GM12878 (cell line): ENCODE measurements around the gene ITPRIPL1. TPM values are rescaled to one million over a fixed set of nuclear protein-coding genes. Genes with fewer than 3 reads are reported as not detected.
A peak's percentile ranks its signal among the peaks of the same experiment; 100 is the strongest.

Experiments
- CBX5 ChIP-seq: sonication (generic); IDR thresholded peaks from 2 replicates; pipeline ENCODE4 v1.6.1; 2016; ENCODE audit warnings: low read depth, moderate library complexity, mild to moderate bottlenecking, inconsistent platforms
- E2F4 ChIP-seq: IDR thresholded peaks from 2 replicates; pipeline ENCODE4 v1.6.1; 2012; ENCODE audit warnings: low read depth, low read length, improper control_type of control experiment
- FOXK2 ChIP-seq: fragments of 450-650 bp; IDR thresholded peaks from 2 replicates; pipeline ENCODE4 v1.6.1; 2017; ENCODE audit warnings: mild to moderate bottlenecking, moderate library complexity
- HCFC1 ChIP-seq: fragments of 150-350 bp; IDR thresholded peaks from 2 replicates; pipeline ENCODE4 v1.6.1; 2014; ENCODE audit warnings: low read length
- IRF4 ChIP-seq: IDR thresholded peaks from 2 replicates; pipeline ENCODE4 v1.6.1; 2011; ENCODE audit warnings: low read depth, low read length
- JUND ChIP-seq: IDR thresholded peaks from 2 replicates; pipeline ENCODE4 v1.6.1; 2012; ENCODE audit warnings: low read depth, mild to moderate bottlenecking, low read length, improper control_type of control experiment, moderate library complexity
- MTA3 ChIP-seq: IDR thresholded peaks from 2 replicates; pipeline ENCODE4 v1.6.1; 2012; ENCODE audit warnings: low read length, inconsistent platforms, borderline replicate concordance
- MXI1 ChIP-seq: fragments of 150-350 bp; IDR thresholded peaks from 2 replicates; pipeline ENCODE4 v1.6.1; 2011; ENCODE audit warnings: low read depth, mild to moderate bottlenecking, inconsistent platforms, low read length, improper control_type of control experiment
- NR2C2 ChIP-seq: IDR thresholded peaks from 2 replicates; pipeline ENCODE4 v1.6.1; 2011; ENCODE audit warnings: borderline replicate concordance, low read depth; ENCODE audit not compliant: control insufficient read depth, insufficient read length
- POLR2AphosphoS5 ChIP-seq: IDR thresholded peaks from 2 replicates; pipeline ENCODE4 v1.6.1; 2011; ENCODE audit warnings: mild to moderate bottlenecking, low read length, inconsistent platforms
- PRDM15 ChIP-seq: fragments of 450-650 bp; formaldehyde crosslinking; IDR thresholded peaks from 2 replicates; pipeline ENCODE4 v1.4.0; 2020; ENCODE audit warnings: mild to moderate bottlenecking, moderate library complexity
- RFX5 ChIP-seq: IDR thresholded peaks from 2 replicates; pipeline ENCODE4 v1.6.1; 2011; ENCODE audit warnings: low read depth, low read length, improper control_type of control experiment
- SMAD5 ChIP-seq: IDR thresholded peaks from 2 replicates; pipeline ENCODE4 v1.6.1; 2016; ENCODE audit warnings: antibody characterized with exemption, low read depth
- TCF7 ChIP-seq: IDR thresholded peaks from 2 replicates; pipeline ENCODE4 v1.6.1; 2014; ENCODE audit warnings: antibody characterized with exemption, borderline replicate concordance
- ZBED1 ChIP-seq: IDR thresholded peaks from 2 replicates; pipeline ENCODE4 v1.6.1; 2016; ENCODE audit warnings: borderline replicate concordance
- ZNF24 ChIP-seq: fragments of 450-650 bp; IDR thresholded peaks from 2 replicates; pipeline ENCODE4 v1.6.1; 2017; ENCODE audit warnings: antibody characterized with exemption, mild to moderate bottlenecking
- polyA plus RNA-seq, 11 experiments: library from polyadenylated mRNA; depleted of rRNA in 4 of 11; unstranded in 6 of 11; stranded (reverse) in 5 of 11; fragments of >200 nt; fragmentation: Nextera tagmentation in 4 of 11; fragmentation: Illumina TruSeq in 1 of 11; extraction: Ambion mirVana in 4 of 11; extraction: Trizol in 1 of 11; gene quantifications; 1 replicate in 1 of 11; 2 replicates in 10 of 11; pipeline versions ENCODE4 v1.2.1 to v1.2.3, GENCODE V29; 2011 to 2016; ENCODE audit warnings: inconsistent platforms in 2 of 11, missing spikeins in 2 of 11, low read depth in 1 of 11
- total RNA-seq, 4 experiments: library from RNA; depleted of rRNA in 3 of 4; stranded (reverse); fragments of >200 nt in 3 of 4; fragmentation: Illumina TruSeq in 1 of 4; extraction: Trizol in 1 of 4; gene quantifications; 2 replicates each; pipeline versions ENCODE4 v1.2.1 to v1.2.3, GENCODE V29; 2013 to 2021
- TF ChIP-seq, protein P1 (sequence below): fragments of 450-650 bp; IDR thresholded peaks from 2 replicates; pipeline ENCODE4 v1.6.1; 2017; ENCODE audit warnings: mild to moderate bottlenecking, low read depth, inconsistent platforms; ENCODE audit not compliant: poor library complexity, severe bottlenecking
- TF ChIP-seq, protein P2 (sequence below): fragments of 450-650 bp; IDR thresholded peaks from 2 replicates; pipeline ENCODE4 v1.6.1; 2017; ENCODE audit warnings: low read depth, mild to moderate bottlenecking, moderate library complexity
- TF ChIP-seq, protein P3 (sequence below): fragments of 450-650 bp; IDR thresholded peaks from 2 replicates; pipeline ENCODE4 v1.6.1; 2017; ENCODE audit warnings: mild to moderate bottlenecking

ITPRIPL1 gene
- total and polyA plus RNA-seq, 10 of the 15 experiments (the other 5 are each of a cell fraction or from before 2014, with no cell fraction given) = 4.9 to 28.7 (median 14.3) TPM

DNA sequence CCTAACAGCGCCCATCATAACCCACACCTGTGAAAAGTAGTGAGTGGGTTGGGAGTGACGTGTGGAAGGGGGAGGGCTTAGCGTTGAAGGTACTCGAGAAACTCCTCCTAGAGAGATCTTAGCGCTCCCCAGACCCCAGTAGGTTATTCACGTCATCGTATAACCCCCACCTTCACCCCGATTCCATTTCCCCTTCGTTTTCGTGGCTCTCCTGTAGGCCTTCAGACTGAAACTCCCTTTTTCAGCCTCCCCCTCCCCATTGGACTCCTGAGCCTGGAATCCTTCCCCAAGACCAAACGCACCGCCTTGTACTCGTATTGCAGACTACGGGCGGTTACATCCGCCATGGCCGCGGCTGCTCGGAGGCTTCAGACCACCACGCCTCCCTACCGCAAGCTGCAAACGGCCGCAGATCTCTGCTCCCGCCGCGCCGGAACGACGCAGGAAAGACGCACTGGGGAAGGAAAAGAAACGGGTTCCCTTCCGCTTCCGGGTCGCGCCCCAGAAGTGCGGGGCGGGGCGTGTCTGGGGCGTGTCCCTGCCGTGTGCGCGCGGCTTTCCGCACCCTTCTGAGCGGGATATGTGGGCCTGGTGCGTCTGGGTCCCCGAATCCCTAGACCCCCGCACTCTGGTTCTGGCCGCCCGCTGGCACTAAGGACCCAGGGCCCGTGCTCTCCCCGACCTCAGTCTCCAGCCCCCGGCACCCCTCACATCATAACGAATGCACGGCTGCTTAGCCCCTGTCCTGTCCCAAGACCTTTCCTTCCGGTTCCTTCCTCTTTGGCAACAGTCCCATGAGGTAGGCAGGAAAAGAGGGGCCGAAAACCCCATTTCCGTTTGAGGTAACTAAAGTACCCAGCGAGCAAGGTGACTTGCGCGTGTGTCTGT, 19.8 kb upstream of the ITPRIPL1 start, which contains the start of gene SNRNP200 (continued):
- TF ChIP-seq CBX5 = no peak
- peak; percentile 83 for TF ChIP-seq SMAD5
- TF ChIP-seq ZBED1 = peak; percentile 79; the same call in 1 of the 2 replicates
- peak; percentile 77 for TF ChIP-seq HCFC1
- TF ChIP-seq TCF7 = no peak
- TF ChIP-seq PRDM15 (CRISPR knock-in tag) = no peak
- TF ChIP-seq POLR2AphosphoS5 = peak; percentile 90
- TF ChIP-seq E2F4 = no peak
- TF ChIP-seq NR2C2 = peak; percentile 71
- TF ChIP-seq, protein P1, sequence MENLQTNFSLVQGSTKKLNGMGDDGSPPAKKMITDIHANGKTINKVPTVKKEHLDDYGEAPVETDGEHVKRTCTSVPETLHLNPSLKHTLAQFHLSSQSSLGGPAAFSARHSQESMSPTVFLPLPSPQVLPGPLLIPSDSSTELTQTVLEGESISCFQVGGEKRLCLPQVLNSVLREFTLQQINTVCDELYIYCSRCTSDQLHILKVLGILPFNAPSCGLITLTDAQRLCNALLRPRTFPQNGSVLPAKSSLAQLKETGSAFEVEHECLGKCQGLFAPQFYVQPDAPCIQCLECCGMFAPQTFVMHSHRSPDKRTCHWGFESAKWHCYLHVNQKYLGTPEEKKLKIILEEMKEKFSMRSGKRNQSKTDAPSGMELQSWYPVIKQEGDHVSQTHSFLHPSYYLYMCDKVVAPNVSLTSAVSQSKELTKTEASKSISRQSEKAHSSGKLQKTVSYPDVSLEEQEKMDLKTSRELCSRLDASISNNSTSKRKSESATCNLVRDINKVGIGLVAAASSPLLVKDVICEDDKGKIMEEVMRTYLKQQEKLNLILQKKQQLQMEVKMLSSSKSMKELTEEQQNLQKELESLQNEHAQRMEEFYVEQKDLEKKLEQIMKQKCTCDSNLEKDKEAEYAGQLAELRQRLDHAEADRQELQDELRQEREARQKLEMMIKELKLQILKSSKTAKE = no peak
- TF ChIP-seq MTA3 = peak; percentile 31; the same call in 1 of the 2 replicates
- TF ChIP-seq, protein P2, sequence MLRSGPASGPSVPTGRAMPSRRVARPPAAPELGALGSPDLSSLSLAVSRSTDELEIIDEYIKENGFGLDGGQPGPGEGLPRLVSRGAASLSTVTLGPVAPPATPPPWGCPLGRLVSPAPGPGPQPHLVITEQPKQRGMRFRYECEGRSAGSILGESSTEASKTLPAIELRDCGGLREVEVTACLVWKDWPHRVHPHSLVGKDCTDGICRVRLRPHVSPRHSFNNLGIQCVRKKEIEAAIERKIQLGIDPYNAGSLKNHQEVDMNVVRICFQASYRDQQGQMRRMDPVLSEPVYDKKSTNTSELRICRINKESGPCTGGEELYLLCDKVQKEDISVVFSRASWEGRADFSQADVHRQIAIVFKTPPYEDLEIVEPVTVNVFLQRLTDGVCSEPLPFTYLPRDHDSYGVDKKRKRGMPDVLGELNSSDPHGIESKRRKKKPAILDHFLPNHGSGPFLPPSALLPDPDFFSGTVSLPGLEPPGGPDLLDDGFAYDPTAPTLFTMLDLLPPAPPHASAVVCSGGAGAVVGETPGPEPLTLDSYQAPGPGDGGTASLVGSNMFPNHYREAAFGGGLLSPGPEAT = peak; percentile 85
- no peak for TF ChIP-seq IRF4
- TF ChIP-seq MXI1 = peak; percentile 63
- peak; percentile 39; the same call in 1 of the 2 replicates for TF ChIP-seq FOXK2
- no peak for TF ChIP-seq RFX5
- TF ChIP-seq ZNF24 = no peak
- 0 out of 2 replicates have a peak, but pooled peaks have one; percentile 23 for TF ChIP-seq JUND
- TF ChIP-seq, protein P3, sequence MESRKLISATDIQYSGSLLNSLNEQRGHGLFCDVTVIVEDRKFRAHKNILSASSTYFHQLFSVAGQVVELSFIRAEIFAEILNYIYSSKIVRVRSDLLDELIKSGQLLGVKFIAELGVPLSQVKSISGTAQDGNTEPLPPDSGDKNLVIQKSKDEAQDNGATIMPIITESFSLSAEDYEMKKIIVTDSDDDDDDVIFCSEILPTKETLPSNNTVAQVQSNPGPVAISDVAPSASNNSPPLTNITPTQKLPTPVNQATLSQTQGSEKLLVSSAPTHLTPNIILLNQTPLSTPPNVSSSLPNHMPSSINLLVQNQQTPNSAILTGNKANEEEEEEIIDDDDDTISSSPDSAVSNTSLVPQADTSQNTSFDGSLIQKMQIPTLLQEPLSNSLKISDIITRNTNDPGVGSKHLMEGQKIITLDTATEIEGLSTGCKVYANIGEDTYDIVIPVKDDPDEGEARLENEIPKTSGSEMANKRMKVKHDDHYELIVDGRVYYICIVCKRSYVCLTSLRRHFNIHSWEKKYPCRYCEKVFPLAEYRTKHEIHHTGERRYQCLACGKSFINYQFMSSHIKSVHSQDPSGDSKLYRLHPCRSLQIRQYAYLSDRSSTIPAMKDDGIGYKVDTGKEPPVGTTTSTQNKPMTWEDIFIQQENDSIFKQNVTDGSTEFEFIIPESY = no peak
